Stimulated activated CD8-positive, alpha-beta memory T cell treated with anti-CD3 and anti-CD28 coated beads, Interleukin-12 subunit alpha, Interleukin-12 subunit beta, amount 100 ng/mL, for 1 hour (primary cell): ENCODE data around the gene RALGPS2.

Experiments used
- DNase-seq: peaks from one replicate; pipeline ENCODE4 v3.0.0-alpha.2; 2020; ENCODE audit warnings: low read depth

RALGPS2 gene

DNA sequence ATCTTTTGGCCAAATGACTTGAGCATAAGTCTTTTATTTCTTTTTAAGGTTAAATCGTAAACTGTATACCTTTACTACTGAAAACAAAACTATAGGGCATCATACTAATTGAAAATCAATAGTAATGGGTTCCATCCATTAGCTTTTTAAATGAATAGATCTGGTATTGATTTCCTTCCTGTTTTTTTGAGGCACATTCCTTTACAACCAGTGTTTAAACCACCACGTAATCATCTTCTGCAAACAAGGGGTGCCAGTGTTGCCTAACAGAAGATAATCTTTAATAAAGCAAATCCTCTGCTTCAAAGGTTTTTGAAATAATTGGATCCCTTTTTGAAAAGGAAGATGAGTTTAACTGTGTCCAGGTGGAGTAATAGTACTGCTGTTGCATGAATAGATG lies 194.5 kb downstream of the RALGPS2 start:
- no peak for DNase-seq

DNA sequence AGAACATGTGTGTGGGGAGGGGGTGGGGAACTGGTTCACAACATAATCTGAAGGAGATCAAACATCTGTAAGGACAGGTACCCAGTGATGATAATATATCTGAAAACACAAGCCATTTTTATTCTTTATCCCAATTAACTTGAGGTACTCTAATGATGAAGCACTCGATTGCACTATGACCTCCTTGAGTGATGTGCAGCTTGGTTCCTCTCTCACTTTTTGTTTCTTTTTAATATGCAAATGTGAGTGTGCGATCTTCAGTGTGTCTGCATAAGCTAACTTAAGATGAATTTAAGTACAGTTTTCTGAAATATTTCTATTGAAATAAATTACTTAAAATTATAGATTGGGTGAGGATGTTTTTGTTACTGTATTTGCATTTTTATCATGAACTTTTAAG lies 196.5 kb downstream of the RALGPS2 start:
- no peak for DNase-seq

DNA sequence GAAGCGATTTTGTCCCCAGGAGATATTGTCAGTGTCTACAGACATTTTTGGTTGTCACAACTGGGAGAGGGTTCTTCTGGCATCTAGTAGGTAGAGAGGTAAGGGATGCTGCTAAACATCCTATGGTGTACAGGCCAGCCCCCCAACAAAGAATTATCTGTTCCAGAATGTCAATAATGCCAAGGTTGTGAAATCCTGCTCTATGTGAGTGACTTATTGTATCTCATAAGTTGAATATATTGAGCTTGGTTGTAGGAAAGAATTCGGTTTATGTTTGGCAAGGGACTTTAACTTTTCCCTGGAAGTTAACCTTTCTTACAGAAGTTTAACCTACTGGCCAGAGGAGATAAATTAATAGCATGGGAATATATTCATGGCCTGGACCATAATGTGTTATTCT lies 198.5 kb downstream of the RALGPS2 start:
- DNase-seq = no peak

DNA sequence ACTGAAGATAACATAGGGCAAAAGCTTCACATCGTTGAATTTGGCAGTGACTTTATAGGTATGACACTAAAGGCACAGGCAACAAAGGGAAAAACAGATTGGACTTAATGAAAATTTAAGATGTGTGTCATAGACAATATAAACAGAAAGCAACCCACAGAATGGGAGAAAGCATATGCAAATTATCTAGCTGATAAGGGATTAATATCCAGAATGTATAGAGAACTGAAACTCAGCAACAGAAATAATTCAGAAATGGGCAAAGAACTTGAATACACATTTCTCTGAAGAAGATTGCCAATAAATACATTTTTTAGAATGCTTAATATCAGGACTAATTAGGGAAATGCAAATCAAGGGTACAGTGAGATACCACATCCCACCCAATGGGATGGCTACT lies 201.0 kb downstream of the RALGPS2 start:
- no peak for DNase-seq

DNA sequence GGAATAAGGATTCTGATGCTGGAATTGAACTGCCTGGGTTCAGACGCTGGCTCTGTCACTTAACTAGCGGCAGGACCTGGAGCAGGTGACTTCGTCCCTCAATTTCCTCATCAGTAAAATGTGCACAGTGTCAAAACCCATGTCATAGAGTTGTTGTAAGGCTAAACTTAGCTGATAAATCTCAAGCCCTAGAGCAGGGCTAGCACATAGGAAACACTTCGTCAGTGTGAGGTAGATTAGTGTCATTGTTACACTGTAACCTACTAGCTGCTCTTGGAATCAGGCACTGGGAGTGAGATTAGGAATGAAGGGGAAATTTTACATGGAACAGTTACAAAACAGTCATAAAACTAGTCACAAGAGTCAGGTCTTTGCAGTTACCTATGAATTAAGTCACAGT lies 202.0 kb downstream of the RALGPS2 start:
- DNase-seq = no peak

DNA sequence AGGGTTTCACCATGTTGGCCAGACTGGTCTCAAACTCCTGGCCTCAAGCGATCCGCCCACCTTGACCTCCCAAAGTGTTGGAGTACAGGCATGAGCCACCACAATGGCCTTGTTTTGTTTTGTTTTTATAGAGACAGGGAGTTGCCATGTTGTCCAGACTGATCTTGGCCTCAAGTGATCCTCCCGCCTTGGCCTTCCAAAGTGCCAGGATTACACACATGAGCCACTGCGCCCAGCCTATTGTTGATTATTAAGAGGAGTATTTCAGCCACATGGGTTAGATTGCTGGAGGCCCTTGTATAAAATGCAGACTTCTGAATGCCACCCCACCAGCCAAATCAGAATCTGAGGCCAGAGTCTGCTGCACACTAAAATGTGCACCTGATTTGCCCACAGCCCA lies 203.0 kb downstream of the RALGPS2 start:
- DNase-seq = no peak

DNA sequence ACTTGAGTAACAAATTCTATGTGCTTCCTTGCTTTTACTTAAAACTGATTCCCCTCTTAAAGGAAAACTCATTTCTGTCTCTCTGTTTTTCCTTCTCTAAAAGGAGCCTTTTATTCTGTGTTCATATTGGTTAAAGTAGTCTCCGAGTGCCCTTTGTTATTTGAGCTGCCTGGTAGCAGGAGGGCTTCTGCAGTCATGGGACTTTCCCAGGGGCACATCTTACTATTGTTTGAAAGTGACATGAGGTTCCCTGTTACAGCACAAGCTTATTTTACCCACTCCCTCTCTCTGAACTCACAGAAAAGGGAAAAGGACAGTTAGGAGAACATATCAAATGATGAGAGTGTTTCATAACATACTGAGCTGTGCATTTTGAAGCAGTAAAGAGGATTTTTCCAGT lies 203.9 kb downstream of the RALGPS2 start:
- no peak for DNase-seq

DNA sequence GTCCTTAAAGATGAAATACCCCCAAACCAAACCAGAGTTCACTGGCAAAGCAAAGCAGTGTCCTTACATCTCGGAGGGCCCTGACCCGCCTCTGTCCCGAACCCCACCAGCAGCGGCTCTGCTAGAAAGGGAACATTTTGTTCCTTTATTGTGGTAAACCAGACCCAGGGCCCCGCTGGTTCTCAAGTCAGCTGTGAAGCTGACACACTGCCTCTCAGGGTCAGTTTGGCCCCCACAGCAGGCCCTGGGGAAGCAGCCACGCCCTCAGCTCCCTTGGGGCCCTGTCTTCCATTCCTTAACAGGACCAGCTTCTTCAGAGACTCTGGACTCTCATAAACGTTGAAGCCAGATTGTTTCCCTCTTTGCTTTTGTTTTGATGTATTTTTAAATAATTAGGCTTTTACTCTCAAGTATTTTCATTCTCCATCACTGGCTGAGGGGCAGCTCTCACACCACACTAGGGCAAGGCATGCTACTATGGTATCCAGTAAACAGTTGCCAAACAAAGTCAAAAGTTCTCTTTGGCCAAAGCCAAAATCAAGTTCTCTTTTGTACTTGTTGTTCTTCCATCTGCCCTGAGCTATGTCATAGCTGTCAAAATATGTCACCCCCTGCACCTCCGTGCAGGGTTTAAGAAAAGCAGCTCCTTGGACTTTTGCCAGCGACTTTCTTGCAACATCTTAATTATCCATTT lies 207.0 kb downstream of the RALGPS2 start:
- no peak for DNase-seq

DNA sequence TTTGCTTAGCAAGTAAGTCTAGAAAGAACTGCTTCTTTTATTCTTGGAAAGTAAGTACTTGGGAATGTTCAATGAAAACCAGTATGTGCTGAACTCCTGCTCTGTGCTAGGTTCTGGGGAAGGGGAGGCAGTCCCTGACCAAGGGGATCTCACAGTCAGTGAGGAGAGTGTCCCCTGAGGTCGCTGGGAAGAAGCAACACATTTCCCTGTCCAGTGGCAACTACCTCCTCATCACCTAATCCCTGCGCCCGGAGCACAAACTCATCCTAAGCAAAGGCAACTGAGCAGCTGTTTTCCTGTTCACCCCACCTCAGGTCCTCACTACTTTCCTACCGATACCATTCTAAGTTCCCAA lies 207.5 kb downstream of the RALGPS2 start:
- DNase-seq = no peak

DNA sequence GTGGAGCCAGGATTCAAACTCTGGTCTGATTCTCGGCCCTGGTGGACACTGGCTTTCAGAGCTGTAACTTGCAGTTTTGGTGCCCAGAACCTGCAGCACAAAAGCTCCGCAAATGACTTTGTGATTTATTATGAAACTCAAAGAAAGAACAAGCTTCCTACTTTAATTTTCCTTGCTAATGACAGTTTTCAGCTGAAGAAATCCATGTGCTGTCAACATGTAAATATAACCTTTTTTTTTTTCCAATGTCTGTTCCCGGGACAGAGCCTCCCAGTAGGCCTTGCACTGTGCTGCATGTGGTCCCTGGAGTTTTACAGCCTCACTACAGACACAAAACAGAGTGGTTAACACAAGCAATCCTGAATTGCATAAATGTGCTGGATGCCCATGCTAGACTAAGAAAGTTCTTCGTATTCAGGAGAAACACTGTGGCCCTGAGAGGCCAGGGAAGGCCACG lies 208.1 kb downstream of the RALGPS2 start:
- no peak for DNase-seq

DNA sequence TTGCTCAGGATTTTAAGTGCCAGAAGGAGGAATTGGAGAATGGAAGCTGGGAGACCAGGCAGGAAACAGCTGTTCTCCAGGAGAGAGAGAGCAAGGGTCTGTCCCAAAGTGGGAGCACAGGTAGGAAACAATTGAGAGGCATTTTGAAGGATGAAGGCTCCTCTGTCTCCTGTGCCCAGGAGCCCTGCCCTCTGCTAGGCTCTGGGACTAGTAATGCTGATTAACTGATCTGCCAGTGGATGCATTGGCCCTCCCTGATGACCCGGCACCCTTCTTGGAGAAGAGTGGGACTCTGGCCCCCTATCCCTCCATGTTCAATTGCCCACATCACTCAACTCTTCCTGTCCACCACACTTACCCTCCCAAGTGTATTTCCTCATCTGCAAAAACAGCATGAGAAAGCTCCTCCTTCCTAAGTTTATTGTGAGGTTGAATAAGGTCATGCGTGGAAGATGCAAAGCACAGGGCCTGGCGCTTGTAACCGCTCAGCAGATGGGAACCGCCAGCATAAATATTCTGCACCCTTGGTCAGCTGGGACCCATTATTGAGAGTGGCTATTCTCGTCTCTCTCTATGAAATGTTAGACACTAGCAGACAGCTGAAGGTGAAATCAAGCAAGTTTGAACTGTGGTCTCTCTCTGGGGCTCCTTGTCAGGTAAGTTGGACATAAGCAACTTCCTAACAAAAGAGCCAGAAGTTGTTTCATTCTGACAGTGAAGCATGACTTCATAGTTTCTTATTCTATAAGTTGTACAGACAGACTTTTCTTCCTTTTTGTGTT lies 208.9 kb downstream of the RALGPS2 start:
- no peak for DNase-seq

DNA sequence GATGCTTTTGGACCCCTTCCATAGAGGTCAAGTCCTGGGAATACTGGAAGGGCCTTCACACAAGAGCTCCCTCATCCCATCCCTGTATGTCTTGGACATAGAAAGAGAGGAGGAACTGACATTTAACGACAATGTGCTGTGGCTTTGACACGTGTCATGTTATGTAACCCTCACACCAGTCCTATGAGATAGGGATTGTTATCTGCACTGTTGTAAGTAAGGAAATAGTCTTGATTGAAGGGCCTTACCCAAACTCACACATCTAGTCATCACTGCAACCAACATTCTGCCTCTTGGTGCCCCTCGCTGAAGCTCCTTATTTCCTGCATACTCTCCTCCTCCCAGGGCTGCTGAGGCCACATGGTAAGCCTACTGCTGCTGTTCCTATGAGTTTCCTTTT lies 209.5 kb downstream of the RALGPS2 start:
- no peak for DNase-seq

DNA sequence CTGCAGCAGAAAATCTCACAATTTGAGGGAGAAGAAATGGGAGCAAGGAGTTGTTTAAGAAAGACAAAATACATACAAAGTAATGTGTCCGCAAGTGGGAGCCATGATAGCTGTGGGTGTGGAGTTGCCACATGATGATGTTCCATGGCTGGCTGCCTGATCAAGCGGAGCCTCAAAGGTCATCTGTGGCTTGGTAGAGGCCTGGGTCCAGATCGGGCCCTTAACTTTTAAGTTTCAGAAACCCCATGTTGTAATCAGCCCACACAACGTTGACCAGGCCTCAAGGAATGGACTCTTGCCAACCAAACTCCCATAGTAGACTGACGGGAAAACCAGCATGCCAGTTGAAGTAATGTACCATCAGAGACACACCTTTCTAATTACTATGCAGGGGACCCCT lies 210.6 kb downstream of the RALGPS2 start:
- no peak for DNase-seq

DNA sequence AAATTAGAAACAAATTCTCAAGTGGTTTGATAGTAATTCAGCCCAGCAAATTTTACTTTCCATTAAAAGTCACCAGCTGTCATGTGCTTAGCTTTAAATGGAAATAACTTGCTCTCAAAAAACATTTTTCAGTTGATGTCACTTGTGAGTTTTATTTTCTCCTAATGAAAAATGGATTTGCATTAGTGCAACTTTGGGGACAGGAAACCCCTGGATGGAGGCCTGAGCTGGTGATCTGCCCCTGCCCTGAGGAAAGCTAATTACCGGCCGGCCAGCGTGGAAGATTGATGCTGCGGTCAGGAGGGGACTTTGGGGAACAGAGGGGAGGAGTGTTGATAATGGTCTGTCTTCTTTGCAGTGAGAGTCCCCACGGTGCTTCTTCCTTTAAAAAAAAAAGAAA lies 212.7 kb downstream of the RALGPS2 start:
- DNase-seq = no peak

DNA sequence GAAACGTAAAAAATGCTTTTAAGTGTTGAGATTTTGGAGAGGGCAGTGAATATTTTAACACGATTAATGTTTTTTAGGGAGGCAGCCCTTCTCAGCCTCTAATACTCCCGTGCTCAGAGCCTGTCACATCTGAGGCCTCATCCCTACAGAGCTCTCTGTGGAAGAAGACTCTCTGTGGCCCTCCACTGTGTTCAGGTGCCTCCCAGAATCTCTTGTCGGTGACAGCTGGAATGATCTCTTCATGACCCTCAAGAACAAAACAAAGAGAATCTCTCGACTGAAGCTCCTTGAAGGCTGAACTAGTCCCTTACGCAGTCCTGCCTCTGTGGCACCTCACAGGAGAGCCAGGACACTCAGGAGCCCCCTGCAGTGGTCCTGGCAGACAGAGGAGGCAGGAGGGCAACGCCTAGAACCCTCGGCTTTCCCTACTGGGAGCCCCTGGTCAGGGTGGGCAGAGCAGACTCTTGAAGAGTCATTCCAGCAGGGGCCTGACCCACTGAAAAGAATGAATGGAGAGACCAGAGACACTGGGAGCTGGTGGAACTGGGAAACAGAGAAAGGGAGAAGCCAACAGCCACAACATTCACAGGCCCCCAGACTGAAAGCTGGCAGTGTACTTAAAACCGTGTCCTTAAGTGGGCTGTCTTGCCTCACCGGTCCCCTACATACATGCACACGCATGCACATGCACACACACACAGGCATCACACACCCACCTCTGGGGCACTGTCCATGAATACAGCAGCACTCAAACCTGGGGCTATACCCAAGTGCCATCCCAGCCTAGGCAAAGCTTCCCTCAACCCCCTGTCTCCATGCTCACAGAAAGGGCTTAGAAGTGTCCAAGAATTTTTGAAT lies 213.3 kb downstream of the RALGPS2 start:
- DNase-seq = no peak

DNA sequence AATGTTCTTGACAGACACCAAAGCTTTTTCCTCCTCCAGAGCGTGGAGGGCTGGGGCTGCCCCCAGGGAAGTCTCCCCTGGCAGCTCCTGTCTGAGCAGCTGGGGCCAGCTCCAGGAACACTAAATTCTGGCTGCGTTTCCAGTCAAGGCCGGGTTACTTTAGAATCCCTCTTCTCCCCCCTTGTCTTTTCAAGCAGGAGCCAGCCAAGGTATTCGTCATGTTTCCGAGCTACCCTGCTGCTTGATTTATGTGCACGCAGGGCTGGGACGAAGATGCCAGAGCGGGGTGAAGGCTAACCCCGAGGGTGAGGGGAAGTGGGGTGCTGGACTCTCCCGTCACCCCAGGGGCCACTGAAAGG lies 213.9 kb downstream of the RALGPS2 start:
- DNase-seq = no peak

DNA sequence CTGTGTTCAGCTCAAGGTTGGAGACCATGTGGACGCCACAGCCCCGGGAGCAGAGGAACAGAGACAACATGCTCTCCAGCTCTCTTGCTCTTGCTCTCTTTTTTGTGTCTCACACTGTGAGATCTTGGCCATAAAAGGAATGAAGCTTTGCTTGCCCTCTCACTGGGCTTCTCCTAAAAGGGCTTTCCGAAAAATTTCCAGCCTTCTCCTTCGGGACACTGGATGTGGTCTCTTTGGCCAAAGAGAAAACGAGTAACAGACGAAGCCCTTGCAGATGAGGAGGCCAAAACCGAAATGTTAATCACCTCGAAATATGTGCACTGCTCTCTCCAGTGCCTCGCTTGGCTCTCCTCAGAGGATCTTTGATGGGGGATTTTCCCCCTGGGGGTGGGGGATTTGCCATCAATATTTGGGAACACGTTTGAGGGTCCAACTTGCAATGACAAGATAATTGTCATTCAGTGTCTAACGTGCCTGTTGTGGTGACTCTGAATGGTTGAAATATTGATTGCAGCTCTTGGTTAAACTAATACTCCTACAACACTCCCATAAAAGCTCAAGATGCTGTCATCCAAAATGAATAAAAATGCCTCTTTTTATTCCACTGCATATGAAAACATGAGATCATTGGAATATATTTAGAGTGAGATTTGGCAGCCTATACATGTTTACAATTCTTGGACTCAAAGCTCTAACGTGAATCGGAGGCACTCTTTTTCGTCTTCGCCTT lies 214.5 kb downstream of the RALGPS2 start:
- no peak for DNase-seq

DNA sequence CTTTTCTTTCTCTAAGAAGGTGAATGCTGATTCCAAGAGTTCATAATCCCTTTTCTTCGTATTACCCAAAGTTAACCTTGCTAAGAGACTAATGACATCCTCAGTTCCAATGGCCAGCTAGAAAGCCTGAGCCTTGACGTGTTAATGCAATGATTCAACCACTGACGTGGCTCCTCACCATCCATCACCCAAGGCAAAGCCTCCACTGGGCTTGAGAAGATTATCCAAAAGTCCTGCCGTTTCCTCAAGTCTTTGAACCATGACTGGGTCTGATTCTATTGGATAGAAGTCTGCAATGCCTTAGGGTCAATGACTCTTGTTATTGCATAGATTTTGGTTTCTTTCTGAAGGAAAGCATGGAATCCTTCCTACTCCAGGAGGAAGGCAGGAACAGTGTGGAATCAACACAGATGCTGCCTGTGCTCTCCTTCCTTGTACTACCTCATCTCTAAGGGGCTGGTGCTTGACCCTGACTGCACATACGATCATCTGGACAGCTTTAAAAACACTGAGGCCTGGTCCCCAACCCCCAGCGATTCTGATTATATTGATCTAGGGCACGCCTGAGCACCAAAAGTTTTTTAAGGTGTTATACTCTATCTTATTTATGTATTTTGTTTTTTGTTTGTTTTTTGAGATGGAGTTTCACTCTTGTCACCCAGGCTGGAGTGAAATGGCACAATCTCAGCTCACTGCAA lies 215.2 kb downstream of the RALGPS2 start:
- DNase-seq = no peak

DNA sequence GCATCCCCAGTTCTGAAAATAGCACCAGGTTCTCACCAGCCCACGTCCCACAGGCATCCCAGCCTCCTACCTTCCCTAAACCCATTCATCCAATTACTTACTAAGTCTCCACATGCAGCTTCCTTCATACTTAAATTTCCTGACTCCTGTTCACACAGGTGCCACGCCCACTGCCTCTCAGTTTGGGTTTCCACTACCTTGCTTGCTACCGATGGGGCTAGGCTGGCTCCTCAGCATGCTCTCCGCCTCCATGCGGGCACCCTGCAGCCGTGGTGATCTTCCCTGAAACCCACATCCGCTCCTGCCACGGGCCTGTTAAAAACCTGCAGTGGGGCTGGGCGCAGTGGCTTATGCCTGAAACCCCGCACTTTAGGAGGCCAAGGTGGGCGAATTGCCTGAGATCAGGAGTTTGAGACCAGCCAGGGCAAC lies 216.2 kb downstream of the RALGPS2 start:
- DNase-seq = no peak

DNA sequence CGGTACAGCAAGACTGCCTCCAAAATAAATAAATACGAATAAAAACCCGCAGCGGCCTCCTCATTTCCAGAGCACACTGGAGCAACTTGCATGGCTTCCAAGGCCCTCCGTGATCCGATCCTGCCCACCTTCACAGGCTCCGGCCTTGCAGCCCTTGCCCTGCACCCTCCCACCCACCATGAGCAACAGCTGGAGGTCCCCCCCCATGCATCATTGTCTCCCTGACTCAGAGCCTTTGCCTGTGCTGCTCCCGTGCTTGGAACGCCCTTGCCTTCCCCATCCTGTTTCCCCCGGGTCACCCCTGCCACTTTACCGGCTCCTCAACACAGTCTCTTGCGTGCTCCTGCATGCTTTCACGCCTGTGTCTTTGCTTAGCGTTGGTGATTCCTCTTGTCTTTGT lies 216.8 kb downstream of the RALGPS2 start:
- no peak for DNase-seq
